ENCODE results near the gene FCRL5.

The FCRL5 gene

GRCh38 chr1:157512036-157512969 is 40.0 kb downstream of the FCRL5 start:
- H3K4me3 ChIP-seq (ENCODE audit: low read length, poor library complexity, severe bottlenecking): no peak overlapping the region
- H3K9me3 ChIP-seq (ENCODE audit: insufficient read depth, low read depth, low read length): no peaks in the 10 kb centered on the region
- H3K79me2 ChIP-seq (ENCODE audit: insufficient read depth, low read length): no peaks in the 10 kb centered on the region
- H3K36me3 ChIP-seq (ENCODE audit: insufficient read depth, low read length): no peaks in the 10 kb centered on the region
- peak overlapping the region; percentile 32 for H3K4me2 ChIP-seq (ENCODE audit: low read depth, low read length, poor library complexity, severe bottlenecking)
- H2AFZ ChIP-seq (ENCODE audit: low read length): no peak overlapping the region
- no peak overlapping the region for H3K9ac ChIP-seq (ENCODE audit: low read depth, low read length, poor library complexity, severe bottlenecking)
- no peaks in the 10 kb centered on the region for H4K20me1 ChIP-seq (ENCODE audit: insufficient read depth, low read length, poor library complexity, severe bottlenecking)
- H3K4me1 ChIP-seq (ENCODE audit: insufficient read depth, low read length, poor library complexity, severe bottlenecking): peaks cover 24% of the 10 kb centered on the region
- H3K9me2 ChIP-seq (replicated peaks; ENCODE audit: low read depth, low read length): no peaks in the 10 kb centered on the region
- no peaks in the 10 kb centered on the region for H3F3A ChIP-seq (ENCODE audit: low read depth)
- no peak for TF ChIP-seq CTCF (conservative IDR thresholded peaks at IDR 0.05; ENCODE audit: low read length)
- TF ChIP-seq EZH2phosphoT487 (IDR thresholded peaks at IDR 0.05; ENCODE audit: borderline replicate concordance): no peak
- H3K27me3 ChIP-seq (ENCODE audit: insufficient read depth, low read length, poor library complexity, severe bottlenecking): no peaks in the 10 kb centered on the region

GRCh38 chr1:157509546-157510232 is 42.6 kb downstream of the FCRL5 start:
- H4K20me1 ChIP-seq (ENCODE audit: insufficient read depth, low read length, poor library complexity, severe bottlenecking): no peaks in the 10 kb centered on the region
- no peaks in the 10 kb centered on the region for H3K9me2 ChIP-seq (replicated peaks; ENCODE audit: low read depth, low read length)
- H3K4me3 ChIP-seq (ENCODE audit: low read length, poor library complexity, severe bottlenecking): no peak overlapping the region
- no peaks in the 10 kb centered on the region for H3K79me2 ChIP-seq (ENCODE audit: insufficient read depth, low read length)
- no peaks in the 10 kb centered on the region for H3F3A ChIP-seq (ENCODE audit: low read depth)
- no peaks in the 10 kb centered on the region for H3K27me3 ChIP-seq (ENCODE audit: insufficient read depth, low read length, poor library complexity, severe bottlenecking)
- H3K36me3 ChIP-seq (ENCODE audit: insufficient read depth, low read length): no peaks in the 10 kb centered on the region
- H3K9ac ChIP-seq (ENCODE audit: low read depth, low read length, poor library complexity, severe bottlenecking): no peak overlapping the region
- no peak overlapping the region for H2AFZ ChIP-seq (ENCODE audit: low read length)
- no peaks in the 10 kb centered on the region for H3K9me3 ChIP-seq (ENCODE audit: insufficient read depth, low read depth, low read length)
- H3K4me1 ChIP-seq (ENCODE audit: insufficient read depth, low read length, poor library complexity, severe bottlenecking): peaks cover 24% of the 10 kb centered on the region
- H3K4me2 ChIP-seq (ENCODE audit: low read depth, low read length, poor library complexity, severe bottlenecking): no peak overlapping the region
- TF ChIP-seq EZH2phosphoT487 (IDR thresholded peaks at IDR 0.05; ENCODE audit: borderline replicate concordance) (no peak), CTCF (conservative IDR thresholded peaks at IDR 0.05; ENCODE audit: low read length) (no peak)

GRCh38 chr1:157505481-157506272 is 46.6 kb downstream of the FCRL5 start:
- no peaks in the 10 kb centered on the region for H4K20me1 ChIP-seq (ENCODE audit: insufficient read depth, low read length, poor library complexity, severe bottlenecking)
- no peaks in the 10 kb centered on the region for H3K36me3 ChIP-seq (ENCODE audit: insufficient read depth, low read length)
- no peaks in the 10 kb centered on the region for H3K79me2 ChIP-seq (ENCODE audit: insufficient read depth, low read length)
- H3K27me3 ChIP-seq (ENCODE audit: insufficient read depth, low read length, poor library complexity, severe bottlenecking): no peaks in the 10 kb centered on the region
- H3F3A ChIP-seq (ENCODE audit: low read depth): no peaks in the 10 kb centered on the region
- H2AFZ ChIP-seq (ENCODE audit: low read length): peak overlapping the region; percentile 89
- no peaks in the 10 kb centered on the region for H3K9me3 ChIP-seq (ENCODE audit: insufficient read depth, low read depth, low read length)
- no peak overlapping the region for H3K4me2 ChIP-seq (ENCODE audit: low read depth, low read length, poor library complexity, severe bottlenecking)
- no peak overlapping the region for H3K9ac ChIP-seq (ENCODE audit: low read depth, low read length, poor library complexity, severe bottlenecking)
- TF ChIP-seq EZH2phosphoT487 (IDR thresholded peaks at IDR 0.05; ENCODE audit: borderline replicate concordance) (no peak), CTCF (conservative IDR thresholded peaks at IDR 0.05; ENCODE audit: low read length) (peak; percentile 85)
- no peaks in the 10 kb centered on the region for H3K9me2 ChIP-seq (replicated peaks; ENCODE audit: low read depth, low read length)
- no peak overlapping the region for H3K4me3 ChIP-seq (ENCODE audit: low read length, poor library complexity, severe bottlenecking)
- no peaks in the 10 kb centered on the region for H3K4me1 ChIP-seq (ENCODE audit: insufficient read depth, low read length, poor library complexity, severe bottlenecking)
